Keratinocyte (primary cell): Measurements from ENCODE around the gene SBK2. TPM values are rescaled to one million over a fixed set of nuclear protein-coding genes. Genes with fewer than 3 reads are reported as not detected.

Source experiments
- DNase-seq: peaks from one replicate; pipeline ENCODE4 v3.0.0-alpha.2; 2011; ENCODE audit warnings: low read depth, missing footprints, low spot score
- FAIRE-seq: peaks from 2 replicates; lab custom pipeline; 2011; peaks lifted over from hg19 to GRCh38; lab: Jason Lieb, UNC
- H2AFZ ChIP-seq: 2 replicates; pipeline ENCODE4 v1.6.0; 2012; ENCODE audit warnings: low read length, control low read depth, inconsistent platforms; ENCODE audit not compliant: control insufficient read depth
- H3K27ac ChIP-seq: 2 replicates; pipeline ENCODE4 v1.5.1; 2011; ENCODE audit warnings: low read length; ENCODE audit not compliant: control insufficient read depth, insufficient read depth
- H3K27me3 ChIP-seq: 3 replicates; pipeline ENCODE4 v1.6.0; 2011; ENCODE audit warnings: low read length; ENCODE audit not compliant: control insufficient read depth, insufficient read depth; ENCODE audit errors: extremely low read depth
- H3K36me3 ChIP-seq, 2 experiments: 2 replicates in 1 of 2; 3 replicates in 1 of 2; pipeline ENCODE4 v1.5.1; 2011; ENCODE audit warnings: low read length in 2 of 2, mild to moderate bottlenecking in 1 of 2; ENCODE audit not compliant: control insufficient read depth in 2 of 2, insufficient read depth in 2 of 2; ENCODE audit errors: extremely low read depth in 1 of 2
- H3K4me1 ChIP-seq: 3 replicates; pipeline ENCODE4 v1.5.1; 2011; ENCODE audit warnings: low read length; ENCODE audit not compliant: control insufficient read depth, insufficient read depth; ENCODE audit errors: extremely low read depth
- H3K4me2 ChIP-seq: 3 replicates; pipeline ENCODE4 v1.6.0; 2011; ENCODE audit warnings: low read depth, low read length; ENCODE audit not compliant: control insufficient read depth, insufficient read depth; ENCODE audit errors: extremely low read depth
- H3K4me3 ChIP-seq, 3 experiments: fragments of 200-600 bp in 1 of 3; sonication (generic) in 1 of 3; 2 replicates in 2 of 3; 3 replicates in 1 of 3; pipeline ENCODE4 v1.5.1; 2011 to 2016; ENCODE audit warnings: low read length in 3 of 3, mild to moderate bottlenecking in 3 of 3, control low read depth in 2 of 3, inconsistent platforms in 1 of 3, low read depth in 1 of 3, mixed read lengths in 1 of 3, mixed run types in 1 of 3, moderate library complexity in 1 of 3; ENCODE audit not compliant: control insufficient read depth in 2 of 3, insufficient read depth in 2 of 3; ENCODE audit errors: extremely low read depth in 1 of 3
- H3K79me2 ChIP-seq: 2 replicates; pipeline ENCODE4 v1.6.0; 2012; ENCODE audit warnings: low read length; ENCODE audit not compliant: control insufficient read depth, insufficient read depth
- H3K9ac ChIP-seq: 3 replicates; pipeline ENCODE4 v1.6.0; 2011; ENCODE audit warnings: low read length; ENCODE audit not compliant: control insufficient read depth, insufficient read depth; ENCODE audit errors: extremely low read depth
- H3K9me1 ChIP-seq: 3 replicates; pipeline ENCODE4 v1.6.0; 2011; ENCODE audit warnings: low read length; ENCODE audit not compliant: control insufficient read depth, insufficient read depth; ENCODE audit errors: extremely low read depth
- H3K9me3 ChIP-seq: 2 replicates; pipeline ENCODE4 v1.5.1; 2012; ENCODE audit warnings: low read depth, low read length; ENCODE audit not compliant: control insufficient read depth
- H4K20me1 ChIP-seq: 3 replicates; pipeline ENCODE4 v1.6.0; 2011; ENCODE audit warnings: low read length; ENCODE audit not compliant: control insufficient read depth, insufficient read depth; ENCODE audit errors: extremely low read depth
- EZH2 ChIP-seq: IDR thresholded peaks from one replicate; pipeline ENCODE4 v1.6.1; 2012; ENCODE audit warnings: inconsistent platforms, mild to moderate bottlenecking, low read length, moderate library complexity
- dilution Hi-C: fragments of 300-500 bp; cut with MboI; formaldehyde crosslinking; loops from one replicate; pipeline ENCODE4 v1.7.0; 2020; ENCODE audit warnings: low sequenced_read_pairs; ENCODE audit not compliant: extremely low pct_ligation_motif_present
- polyA plus RNA-seq, 5 experiments: library from polyadenylated mRNA; depleted of rRNA in 3 of 5; stranded (reverse) in 3 of 5; stranded (forward) in 1 of 5; unstranded in 1 of 5; fragments of >200 nt; gene quantifications; 1 replicate in 1 of 5; 2 replicates in 3 of 5; 3 replicates in 1 of 5; pipeline versions ENCODE4 v1.2.1 to v1.2.3, GENCODE V29; 2011 to 2012; ENCODE audit warnings: missing spikeins in 2 of 5, low read depth in 1 of 5, low replicate concordance in 1 of 5
- TF ChIP-seq, protein P1 (sequence below), 3 experiments: IDR thresholded peaks in 1 of 3; conservative IDR thresholded peaks in 1 of 3; optimal IDR thresholded peaks in 1 of 3; 2 replicates in 2 of 3; 3 replicates in 1 of 3; pipeline versions ENCODE3 to v1.5.1; 2011; ENCODE audit warnings: low read length in 3 of 3, mild to moderate bottlenecking in 3 of 3, moderate library complexity in 2 of 3, control low read depth in 1 of 3, inconsistent platforms in 1 of 3; ENCODE audit not compliant: insufficient read depth in 2 of 3; ENCODE audit errors: extremely low read depth in 1 of 3

SBK2 gene
- polyA plus RNA-seq, 1 donor (not counting 4 experiments of a cell fraction or from before 2014, with no cell fraction given): not detected

DNA sequence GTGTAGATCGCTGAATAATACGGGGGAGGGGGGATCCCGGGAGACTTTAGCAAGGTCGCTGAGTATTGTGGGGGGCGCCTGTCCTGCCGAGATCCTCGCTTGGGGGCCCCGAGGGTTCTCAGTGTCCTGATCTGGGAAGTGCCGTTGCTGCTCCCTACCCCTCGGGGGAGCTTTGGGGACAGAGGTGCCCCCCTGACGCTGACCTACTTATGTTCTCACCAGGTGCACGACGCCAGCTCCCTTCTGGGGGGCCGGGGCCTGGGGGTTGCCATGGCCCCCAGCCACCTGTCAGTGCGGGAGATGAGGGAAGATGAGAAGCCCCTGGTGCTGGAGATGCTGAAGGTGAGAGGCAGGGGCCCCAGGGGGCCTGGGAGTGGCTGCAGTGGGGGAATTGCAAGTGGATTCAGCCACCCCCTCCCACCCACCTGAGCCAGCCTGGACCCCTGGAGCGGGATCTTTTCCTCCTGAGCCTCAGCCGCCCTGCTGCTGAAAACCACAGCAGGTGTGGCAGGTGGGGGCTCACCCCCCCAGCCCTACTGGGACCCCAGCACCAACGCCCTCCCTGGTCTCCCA lies 51.4 kb downstream of the SBK2 start:
- H3K4me1 ChIP-seq: peaks cover 27% of the 10 kb centered on the region
- peaks cover 3% of the 10 kb centered on the region for H3K9me1 ChIP-seq
- no peaks in the 10 kb centered on the region for H3K79me2 ChIP-seq
- no peaks in the 10 kb centered on the region for H3K9me3 ChIP-seq
- H3K27me3 ChIP-seq: peaks cover under 1% of the 10 kb centered on the region
- peak overlapping the region; percentile 33 for H2AFZ ChIP-seq
- peak overlapping the region; percentile 76 for H3K9ac ChIP-seq
- H4K20me1 ChIP-seq: no peaks in the 10 kb centered on the region
- H3K27ac ChIP-seq: peak overlapping the region; percentile 53
- H3K4me2 ChIP-seq: peak overlapping the region; percentile 85
- FAIRE-seq (no peak), DNase-seq (no peak)
- no peak for TF ChIP-seq EZH2
- TF ChIP-seq, protein P1, sequence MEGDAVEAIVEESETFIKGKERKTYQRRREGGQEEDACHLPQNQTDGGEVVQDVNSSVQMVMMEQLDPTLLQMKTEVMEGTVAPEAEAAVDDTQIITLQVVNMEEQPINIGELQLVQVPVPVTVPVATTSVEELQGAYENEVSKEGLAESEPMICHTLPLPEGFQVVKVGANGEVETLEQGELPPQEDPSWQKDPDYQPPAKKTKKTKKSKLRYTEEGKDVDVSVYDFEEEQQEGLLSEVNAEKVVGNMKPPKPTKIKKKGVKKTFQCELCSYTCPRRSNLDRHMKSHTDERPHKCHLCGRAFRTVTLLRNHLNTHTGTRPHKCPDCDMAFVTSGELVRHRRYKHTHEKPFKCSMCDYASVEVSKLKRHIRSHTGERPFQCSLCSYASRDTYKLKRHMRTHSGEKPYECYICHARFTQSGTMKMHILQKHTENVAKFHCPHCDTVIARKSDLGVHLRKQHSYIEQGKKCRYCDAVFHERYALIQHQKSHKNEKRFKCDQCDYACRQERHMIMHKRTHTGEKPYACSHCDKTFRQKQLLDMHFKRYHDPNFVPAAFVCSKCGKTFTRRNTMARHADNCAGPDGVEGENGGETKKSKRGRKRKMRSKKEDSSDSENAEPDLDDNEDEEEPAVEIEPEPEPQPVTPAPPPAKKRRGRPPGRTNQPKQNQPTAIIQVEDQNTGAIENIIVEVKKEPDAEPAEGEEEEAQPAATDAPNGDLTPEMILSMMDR (optimal IDR thresholded peaks at IDR 0.05 in 1 of 3, IDR thresholded peaks at IDR 0.05 in 1 of 3, conservative IDR thresholded peaks at IDR 0.05 in 1 of 3; ENCODE audit: extremely low read depth in 1 of 3, insufficient read depth in 2 of 3, low read length in 3 of 3): no peak
- H3K36me3 ChIP-seq: peaks cover 0 to 5% of the 10 kb centered on the region in 2 experiments
- dilution Hi-C loops: no loop called here
- peak overlapping the region; percentile 60 to 76 (median 74) for H3K4me3 ChIP-seq

DNA sequence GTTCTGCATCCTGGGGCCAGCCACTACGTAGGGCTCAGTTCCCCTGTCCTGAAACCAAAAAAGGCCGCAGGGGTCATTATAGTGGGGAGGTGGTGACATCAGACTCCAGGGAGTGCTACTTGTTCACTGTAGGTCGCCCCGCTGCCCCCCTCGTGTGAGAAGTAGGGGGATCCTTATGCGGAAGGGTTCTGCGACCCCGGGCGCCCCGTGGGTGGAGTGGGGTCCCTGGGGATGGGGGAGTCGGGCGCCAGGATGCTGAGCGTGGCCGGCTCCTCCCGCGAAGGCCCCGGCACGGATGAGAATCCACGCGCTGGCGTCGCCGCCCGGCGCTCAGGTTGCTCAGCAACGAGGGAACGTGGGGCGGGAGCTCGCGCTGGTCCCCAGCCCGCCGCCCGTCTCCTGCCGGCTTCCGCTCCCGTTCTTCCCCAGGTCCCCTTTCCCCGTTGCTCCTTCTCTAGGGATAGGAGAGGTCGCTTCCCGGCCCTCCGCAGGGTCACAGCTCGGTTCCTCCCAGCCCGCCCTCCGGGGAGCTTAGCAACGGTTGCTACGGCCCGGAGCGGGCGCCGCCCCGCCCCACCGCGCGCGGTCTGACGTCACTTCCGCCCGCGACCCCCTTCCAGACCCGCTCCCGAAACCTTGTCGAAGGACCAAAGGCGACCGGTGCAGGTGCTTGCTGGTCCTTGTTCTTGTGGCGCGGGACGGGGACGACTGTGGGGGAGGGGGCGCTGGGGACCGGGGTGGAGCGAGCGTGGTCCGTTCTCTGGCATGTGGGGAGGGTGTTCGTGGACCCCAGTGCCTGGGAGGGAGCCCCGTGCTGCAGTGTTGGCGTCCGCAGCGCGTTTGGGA lies 52.1 kb downstream of the SBK2 start, which contains the start of gene NAT14:
NAT14 (plus strand) TSS at position 596 of the 846 bp plus-strand sequence. CDS start 521 bp downstream, outside the sequence.
- FAIRE-seq: no peak
- DNase-seq: no peak
- Histone ChIP-seq H3K9me3 (no peaks in the 10 kb centered on the region), H3K4me1 (peaks cover 27% of the 10 kb centered on the region), H3K27me3 (no peaks in the 10 kb centered on the region), H3K27ac (peak within 1 kb of the TSS; percentile 53), H2AFZ (peak within 1 kb of the TSS; percentile 78), H3K79me2 (no peaks in the 10 kb centered on the region), H4K20me1 (no peaks in the 10 kb centered on the region), H3K36me3 (peaks cover 0 to 5% of the 10 kb centered on the region in 2 experiments), H3K9me1 (peaks cover 3% of the 10 kb centered on the region), H3K9ac (peak within 1 kb of the TSS; percentile 76), H3K4me2 (peak within 1 kb of the TSS; percentile 85), H3K4me3 (peak within 1 kb of the TSS; percentile 60 to 76 (median 74))
- TF ChIP-seq, protein P1 (optimal IDR thresholded peaks at IDR 0.05 in 1 of 3, IDR thresholded peaks at IDR 0.05 in 1 of 3, conservative IDR thresholded peaks at IDR 0.05 in 1 of 3; ENCODE audit: extremely low read depth in 1 of 3, insufficient read depth in 2 of 3, low read length in 3 of 3): no peak
- no peak for TF ChIP-seq EZH2
- dilution Hi-C loops: no loop called here
